K562 (cell line): Measurements from ENCODE around the gene MAP3K7. TPM values are rescaled to one million over a fixed set of nuclear protein-coding genes. Genes with fewer than 3 reads are reported as not detected.

Experiments used
- ATAC-seq: fragments of 200-7000 bp; cut with Tn5 transposase; 3 replicates; pipeline ENCODE4 v1.9.1; 2020; ENCODE audit warnings: moderate library complexity
- BruUV-seq: library from RNA; stranded (reverse); fragments of 400-500 nt; replicated peaks from 2 replicates; lab custom pipeline; 2021; lab: Mats Ljungman, UMichigan
- CTCF ChIA-PET: fragments of 300-600 bp; formaldehyde crosslinking; extraction: SDS; loops from one replicate; lab custom pipeline; 2021; ENCODE audit warnings: low intra/inter-chr PET ratio; lab: Yijun Ruan, JAX
- POLR2A ChIA-PET: fragments of 300-600, 350-650 bp; sonication (Branson Sonifier 250); formaldehyde crosslinking; extraction: SDS; loops from one replicate; lab custom pipeline; 2021; ENCODE audit warnings: antibody characterized with exemption, inconsistent platforms; lab: Yijun Ruan, JAX
- DNase-seq, 4 experiments: peaks; one replicate each; pipeline versions ENCODE4 v3.0.0 to v3.0.0-alpha.2; 2011 to 2018; ENCODE audit warnings: low spot score in 3 of 4, mixed read lengths in 3 of 4; ENCODE audit errors: extremely low read depth in 1 of 4
- FAIRE-seq: peaks from 2 replicates; lab custom pipeline; 2011; peaks lifted over from hg19 to GRCh38; lab: Jason Lieb, UNC
- H2AFZ ChIP-seq: 2 replicates; pipeline ENCODE4 v1.6.0; 2011; ENCODE audit warnings: low read depth, low read length, control low read depth, inconsistent platforms
- H3K27ac ChIP-seq: fragments of 200-600 bp; 3 replicates; pipeline ENCODE4 v1.8.0; 2011; ENCODE audit warnings: low read depth, mild to moderate bottlenecking, control low read depth, inconsistent platforms, low read length, moderate library complexity, mixed read lengths; ENCODE audit errors: extremely low read depth
- H3K27me3 ChIP-seq, 2 experiments: fragments of 300-600 bp in 1 of 2; 2 replicates in 1 of 2; 3 replicates in 1 of 2; pipeline versions ENCODE4 v1.6.0 to v1.8.0; 2011; ENCODE audit warnings: inconsistent platforms in 2 of 2, low read length in 2 of 2, mild to moderate bottlenecking in 1 of 2, mixed read lengths in 1 of 2, moderate library complexity in 1 of 2; ENCODE audit not compliant: control insufficient read depth in 2 of 2, insufficient read depth in 2 of 2
- H3K36me3 ChIP-seq: fragments of 300-600 bp; 3 replicates; pipeline ENCODE4 v1.8.0; 2011; ENCODE audit warnings: mild to moderate bottlenecking, low read length, inconsistent platforms; ENCODE audit not compliant: control insufficient read depth, insufficient read depth
- H3K4me1 ChIP-seq, 2 experiments: fragments of 200-600 bp in 1 of 2; replicated peaks in 1 of 2; 2 replicates in 1 of 2; 3 replicates in 1 of 2; pipeline versions ENCODE4 v1.5.1 to v1.8.0; 2011; ENCODE audit warnings: inconsistent platforms in 2 of 2, low read length in 2 of 2, mild to moderate bottlenecking in 1 of 2, mixed read lengths in 1 of 2, moderate library complexity in 1 of 2; ENCODE audit not compliant: control insufficient read depth in 2 of 2, insufficient read depth in 2 of 2
- H3K4me2 ChIP-seq: 2 replicates; pipeline ENCODE4 v1.6.1; 2011; ENCODE audit warnings: low read length, control low read depth, inconsistent platforms, mixed read lengths; ENCODE audit not compliant: insufficient read depth
- H3K4me3 ChIP-seq: fragments of 200-600 bp; sonication (generic), shearing (Covaris generic); 2 replicates; pipeline ENCODE4 v1.5.1; 2016; ENCODE audit warnings: control low read depth, inconsistent platforms
- H3K79me2 ChIP-seq: fragments of 200-600 bp; 3 replicates; pipeline ENCODE4 v1.8.0; 2011; ENCODE audit warnings: low read length, inconsistent platforms; ENCODE audit not compliant: control insufficient read depth, insufficient read depth
- H3K9ac ChIP-seq, 2 experiments: 2 replicates each; pipeline versions ENCODE4 v1.6.0 to v1.6.1; 2011; ENCODE audit warnings: low read depth in 2 of 2, low read length in 2 of 2, control low read depth in 1 of 2, inconsistent platforms in 1 of 2, mild to moderate bottlenecking in 1 of 2, mixed read lengths in 1 of 2; ENCODE audit not compliant: insufficient read depth in 1 of 2
- H3K9me1 ChIP-seq: one replicate; pipeline ENCODE4 v1.6.0; 2011; ENCODE audit warnings: inconsistent platforms, mild to moderate bottlenecking, low read length, moderate library complexity; ENCODE audit not compliant: control insufficient read depth, insufficient read depth
- H3K9me3 ChIP-seq: replicated peaks from 2 replicates; pipeline ENCODE4 v1.5.1; 2011; ENCODE audit warnings: low read depth, low read length, inconsistent platforms; ENCODE audit not compliant: control insufficient read depth, insufficient read depth
- H4K20me1 ChIP-seq: replicated peaks from 2 replicates; pipeline ENCODE4 v1.6.1; 2011; ENCODE audit warnings: low read length, inconsistent platforms, mixed read lengths; ENCODE audit not compliant: control insufficient read depth, insufficient read depth
- CBX3 ChIP-seq, 2 experiments: IDR thresholded peaks; 1 replicate in 1 of 2; 2 replicates in 1 of 2; pipeline ENCODE4 v1.6.1; 2012; ENCODE audit warnings: inconsistent platforms in 2 of 2, low read length in 2 of 2, borderline replicate concordance in 1 of 2, control low read depth in 1 of 2
- DPF2 ChIP-seq: fragments of 450-650 bp; IDR thresholded peaks from 2 replicates; pipeline ENCODE4 v1.6.1; 2016
- ETV6 ChIP-seq, 3 experiments: fragments of 150-350 bp in 1 of 3; sonication (generic) in 1 of 3; formaldehyde crosslinking in 1 of 3; IDR thresholded peaks; 2 replicates each; pipeline versions ENCODE4 v1.6.1 to v1.8.0; 2014 to 2022; ENCODE audit warnings: borderline replicate concordance in 2 of 3, low read depth in 2 of 3, antibody characterized with exemption in 1 of 3, low read length in 1 of 3, mild to moderate bottlenecking in 1 of 3, missing genetic modification reagents in 1 of 3
- FOXA1 ChIP-seq: fragments of 450-650 bp; IDR thresholded peaks from 2 replicates; pipeline ENCODE4 v1.6.1; 2016; ENCODE audit warnings: mild to moderate bottlenecking, borderline replicate concordance
- HDAC1 ChIP-seq, 2 experiments: fragments of 450-650 bp; IDR thresholded peaks; 2 replicates each; pipeline ENCODE4 v1.6.1; 2016 to 2017; ENCODE audit warnings: inconsistent platforms in 1 of 2, mild to moderate bottlenecking in 1 of 2, moderate library complexity in 1 of 2
- JUND ChIP-seq, 2 experiments: IDR thresholded peaks; 2 replicates in 1 of 2; 3 replicates in 1 of 2; pipeline ENCODE4 v1.6.1; 2011; ENCODE audit warnings: borderline replicate concordance in 2 of 2, low read depth in 2 of 2, low read length in 2 of 2, improper control_type of control experiment in 1 of 2, missing biosample characterization in 1 of 2, missing genetic modification characterization in 1 of 2, missing genetic modification reagents in 1 of 2
- KDM1A ChIP-seq, 2 experiments: fragments of 450-650 bp; IDR thresholded peaks; 2 replicates each; pipeline ENCODE4 v1.6.1; 2016; ENCODE audit warnings: mild to moderate bottlenecking in 2 of 2
- MEIS2 ChIP-seq: fragments of 450-650 bp; IDR thresholded peaks from 2 replicates; pipeline ENCODE4 v1.6.1; 2014; ENCODE audit warnings: mild to moderate bottlenecking; ENCODE audit not compliant: partially characterized antibody
- MTF1 ChIP-seq: fragments of 250-450 bp; sonication (Bioruptor Pico); IDR thresholded peaks from 2 replicates; pipeline ENCODE4 v1.9.0; 2021; ENCODE audit warnings: moderate library complexity, mild to moderate bottlenecking, inconsistent platforms, borderline replicate concordance
- NEUROD1 ChIP-seq: fragments of 150-350 bp; IDR thresholded peaks from 2 replicates; pipeline ENCODE4 v1.6.1; 2014; ENCODE audit warnings: borderline replicate concordance, low read length, low read depth; ENCODE audit not compliant: partially characterized antibody
- SIRT6 ChIP-seq: IDR thresholded peaks from one replicate; pipeline ENCODE4 v1.6.1; 2012; ENCODE audit warnings: low read depth, mild to moderate bottlenecking, control low read depth, inconsistent platforms, low read length, moderate library complexity
- SMARCE1 ChIP-seq: fragments of 450-650 bp; IDR thresholded peaks from 2 replicates; pipeline ENCODE4 v1.7.1; 2016; ENCODE audit warnings: mild to moderate bottlenecking
- YY1 ChIP-seq, 3 experiments: IDR thresholded peaks; 2 replicates each; pipeline ENCODE4 v1.6.1; 2011; ENCODE audit warnings: low read length in 2 of 3, mild to moderate bottlenecking in 2 of 3, moderate library complexity in 2 of 3, borderline replicate concordance in 1 of 3, control low read depth in 1 of 3, low read depth in 1 of 3; ENCODE audit not compliant: insufficient read depth in 3 of 3, insufficient replicate concordance in 2 of 3, control insufficient read depth in 1 of 3, insufficient read length in 1 of 3; ENCODE audit errors: extremely low read depth in 1 of 3
- ZFP30 ChIP-seq: fragments of 250-450 bp; sonication (Bioruptor Pico); IDR thresholded peaks from 2 replicates; pipeline ENCODE4 v1.8.0; 2022; ENCODE audit warnings: moderate library complexity, mild to moderate bottlenecking, inconsistent platforms, borderline replicate concordance
- ZFP91 ChIP-seq: sonication (generic); formaldehyde crosslinking; IDR thresholded peaks from 2 replicates; pipeline ENCODE4 v1.8.0; 2022; ENCODE audit warnings: mild to moderate bottlenecking, missing genetic modification reagents
- WGBS: fragments of 100-300 bp; shearing (Covaris generic); methylation state at CpG from one replicate; pipeline ENCODE4 v1.1.6; 2016; ENCODE audit warnings: low coverage, mixed read lengths; ENCODE audit not compliant: insufficient coverage; ENCODE audit errors: missing lambda C conversion rate; 5-methylcytosine and 5-hydroxymethylcytosine counted together
- in situ Hi-C: fragments of 300-500 bp; cut with MboI; formaldehyde crosslinking; loops from 4 replicates; pipeline ENCODE4 v1.15.0; 2018; ENCODE audit warnings: inconsistent platforms, mixed read lengths
- intact Hi-C: fragments of 100-400 bp; cut with micrococcal nuclease; formaldehyde crosslinking; loops from 2 replicates; pipeline ENCODE4 v1.14.2; 2022
- polyA plus RNA-seq, 8 experiments: library from polyadenylated mRNA; depleted of rRNA in 4 of 8; stranded (reverse) in 5 of 8; unstranded in 3 of 8; fragments of >200 nt; fragmentation: Nextera tagmentation in 2 of 8; fragmentation: Illumina TruSeq in 1 of 8; extraction: Ambion mirVana in 2 of 8; extraction: Trizol in 1 of 8; gene quantifications; 2 replicates each; pipeline versions ENCODE4 v1.2.1 to v1.2.3, GENCODE V29; 2011 to 2014; ENCODE audit warnings: inconsistent platforms in 1 of 8, missing spikeins in 1 of 8
- total RNA-seq, 7 experiments: library from RNA; depleted of rRNA in 6 of 7; stranded (reverse); fragments of >200 nt in 6 of 7; fragmentation: Illumina TruSeq in 2 of 7; extraction: Trizol in 2 of 7; gene quantifications; 2 replicates each; pipeline versions ENCODE4 v1.2.1 to v1.2.3, GENCODE V29; 2011 to 2021; ENCODE audit warnings: low replicate concordance in 1 of 7
- TF ChIP-seq, protein P1 (sequence below): sonication (generic); formaldehyde crosslinking; IDR thresholded peaks from 2 replicates; pipeline ENCODE4 v1.8.0; 2022; ENCODE audit warnings: missing genetic modification reagents, mild to moderate bottlenecking, borderline replicate concordance

MAP3K7 gene
- total and polyA plus RNA-seq, 9 of the 15 experiments (the other 6 are each of a cell fraction or from before 2014, with no cell fraction given): 13.4 to 60.9 (median 34.8) TPM

GRCh38 chr6:90468859-90469258, 118.0 kb downstream of the MAP3K7 start (continued):
- TF ChIP-seq, protein P1, sequence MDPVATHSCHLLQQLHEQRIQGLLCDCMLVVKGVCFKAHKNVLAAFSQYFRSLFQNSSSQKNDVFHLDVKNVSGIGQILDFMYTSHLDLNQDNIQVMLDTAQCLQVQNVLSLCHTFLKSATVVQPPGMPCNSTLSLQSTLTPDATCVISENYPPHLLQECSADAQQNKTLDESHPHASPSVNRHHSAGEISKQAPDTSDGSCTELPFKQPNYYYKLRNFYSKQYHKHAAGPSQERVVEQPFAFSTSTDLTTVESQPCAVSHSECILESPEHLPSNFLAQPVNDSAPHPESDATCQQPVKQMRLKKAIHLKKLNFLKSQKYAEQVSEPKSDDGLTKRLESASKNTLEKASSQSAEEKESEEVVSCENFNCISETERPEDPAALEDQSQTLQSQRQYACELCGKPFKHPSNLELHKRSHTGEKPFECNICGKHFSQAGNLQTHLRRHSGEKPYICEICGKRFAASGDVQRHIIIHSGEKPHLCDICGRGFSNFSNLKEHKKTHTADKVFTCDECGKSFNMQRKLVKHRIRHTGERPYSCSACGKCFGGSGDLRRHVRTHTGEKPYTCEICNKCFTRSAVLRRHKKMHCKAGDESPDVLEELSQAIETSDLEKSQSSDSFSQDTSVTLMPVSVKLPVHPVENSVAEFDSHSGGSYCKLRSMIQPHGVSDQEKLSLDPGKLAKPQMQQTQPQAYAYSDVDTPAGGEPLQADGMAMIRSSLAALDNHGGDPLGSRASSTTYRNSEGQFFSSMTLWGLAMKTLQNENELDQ: no peak
- TF ChIP-seq ZFP91 (no peak), JUND (IDR thresholded peaks at IDR 0.05; ENCODE audit: borderline replicate concordance, low read depth, low read length) (0 out of 2 replicates have a peak, but pooled peaks have one; percentile 21), JUND (tag; IDR thresholded peaks at IDR 0.05; ENCODE audit: borderline replicate concordance, low read depth, low read length) (no peak), ZFP30 (CRISPR knock-in tag) (no peak), MEIS2 (peak; percentile 86)

DNA sequence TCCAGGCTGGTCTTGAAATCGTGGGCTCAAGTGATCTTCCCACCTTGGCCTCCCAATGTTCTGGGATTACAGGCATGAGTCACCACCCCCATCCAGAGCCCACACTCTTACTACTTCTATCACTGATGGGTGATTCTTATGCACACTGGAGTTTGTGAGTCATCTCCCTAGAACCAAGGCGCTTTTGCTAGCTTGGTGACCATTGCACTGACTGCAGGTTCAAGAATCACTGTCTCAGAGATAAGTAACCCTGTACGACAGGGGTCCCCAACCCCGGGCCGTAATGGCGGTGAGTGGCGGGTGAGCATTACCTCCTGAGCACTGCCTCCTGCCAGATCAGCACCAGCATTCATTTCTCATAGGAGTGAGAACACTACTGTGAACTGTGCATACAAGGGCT, 118.8 kb downstream of the MAP3K7 start:
- H3K27me3 ChIP-seq: no peaks in the 10 kb centered on the region
- ChIA-PET POLR2A (no interaction called here), CTCF (no interaction called here)
- no peaks in the 10 kb centered on the region for H3K79me2 ChIP-seq
- no peaks in the 10 kb centered on the region for H3K36me3 ChIP-seq
- FAIRE-seq: peak; percentile 84
- peaks cover 20 to 53% of the 10 kb centered on the region in 2 experiments for H3K4me1 ChIP-seq
- BruUV-seq: no TSS peak
- in situ Hi-C loops: no loop called here
- H3K4me2 ChIP-seq: peak overlapping the region; percentile 7; the same call in 1 of the 2 replicates
- H3K4me3 ChIP-seq: no peak overlapping the region
- H3K27ac ChIP-seq: no peak overlapping the region; the same call in 2 of the 3 replicates
- WGBS: 11% methylated on average over 7 of the region's 7 CpGs
- no peak overlapping the region for H2AFZ ChIP-seq
- H3K9me1 ChIP-seq: no peaks in the 10 kb centered on the region
- no peak overlapping the region for H3K9ac ChIP-seq
- H3K9me3 ChIP-seq: no peaks in the 10 kb centered on the region
- intact Hi-C loops: no loop called here
- peak; percentile 51 for ATAC-seq
- DNase-seq: peak; percentile 48 to 80 (median 51)
- H4K20me1 ChIP-seq: no peaks in the 10 kb centered on the region
- TF ChIP-seq ETV6 (IDR thresholded peaks at IDR 0.05; ENCODE audit: borderline replicate concordance in 1 of 2, low read depth in 2 of 2, low read length in 1 of 2): no peak
- no peak for TF ChIP-seq ETV6 (CRISPR knock-in tag; IDR thresholded peaks at IDR 0.05; ENCODE audit: borderline replicate concordance)
- no peak for TF ChIP-seq SIRT6
- TF ChIP-seq NEUROD1: peak; percentile 51
- TF ChIP-seq YY1 (IDR thresholded peaks at IDR 0.05; ENCODE audit: borderline replicate concordance in 1 of 3, control insufficient read depth in 1 of 3, extremely low read depth in 1 of 3, insufficient read depth in 3 of 3, insufficient read length in 1 of 3, insufficient replicate concordance in 2 of 3, low read depth in 1 of 3, low read length in 2 of 3): peak in 1 of 3 experiments; percentile 25
- TF ChIP-seq DPF2: peak; percentile 81
- peak in 1 of 2 experiments; percentile 35; a peak in 1 of 3 replicates for TF ChIP-seq CBX3 (IDR thresholded peaks at IDR 0.05; ENCODE audit: borderline replicate concordance in 1 of 2, low read length in 2 of 2)
- no peak for TF ChIP-seq MTF1 (CRISPR knock-in tag)
- TF ChIP-seq HDAC1 (IDR thresholded peaks at IDR 0.05): peak in 1 of 2 experiments; percentile 67; a peak in 2 of 4 replicates
- TF ChIP-seq KDM1A (IDR thresholded peaks at IDR 0.05): peak; percentile 86 to 87
- no peak for TF ChIP-seq FOXA1
- peak; percentile 90 for TF ChIP-seq SMARCE1
